IPS DF 6.9 (cell line): ENCODE data around the gene NADK.
"Not testable (repeated sequence)": the region's sequence is repeated elsewhere in the genome, so short reads cannot be mapped to it uniquely, and the experiment has no call there.

Experiments used
- DNase-seq: peaks from one replicate; pipeline ENCODE4 v3.0.0-alpha.2; 2013; ENCODE audit warnings: low read depth, low spot score
- H3K27ac ChIP-seq: one replicate; pipeline ENCODE4 v1.5.1; 2013; ENCODE audit warnings: low read length, control low read depth
- H3K27me3 ChIP-seq: 2 replicates; pipeline ENCODE4 v1.6.1; 2013; ENCODE audit warnings: mild to moderate bottlenecking, low read length; ENCODE audit not compliant: control insufficient read depth, insufficient read depth
- H3K36me3 ChIP-seq: 2 replicates; pipeline ENCODE4 v1.6.1; 2013; ENCODE audit warnings: low read length; ENCODE audit not compliant: control insufficient read depth, insufficient read depth
- H3K4me1 ChIP-seq: 2 replicates; pipeline ENCODE4 v1.6.1; 2013; ENCODE audit warnings: low read length; ENCODE audit not compliant: control insufficient read depth, insufficient read depth
- H3K4me3 ChIP-seq: 2 replicates; pipeline ENCODE4 v1.5.1; 2013; ENCODE audit warnings: mild to moderate bottlenecking, low read length
- H3K9me3 ChIP-seq: 2 replicates; pipeline ENCODE4 v1.6.1; 2013; ENCODE audit warnings: low read length, inconsistent platforms; ENCODE audit not compliant: control insufficient read depth, insufficient read depth
- WGBS: extraction: QIAGEN DNeasy Blood & Tissue Kit; methylation state at CpG from one replicate; pipeline ENCODE4 v1.1.7; 2013; ENCODE audit warnings: mixed read lengths, missing lambda C conversion rate; ENCODE audit not compliant: insufficient read length, insufficient coverage; 5-methylcytosine and 5-hydroxymethylcytosine counted together

Gene NADK

GRCh38 chr1:1726088-1726487, 52.2 kb downstream of the NADK start:
- not testable (repeated sequence) for H3K27ac ChIP-seq, H3K4me1 ChIP-seq, DNase-seq, H3K9me3 ChIP-seq, H3K27me3 ChIP-seq, H3K4me3 ChIP-seq, H3K36me3 ChIP-seq
- no CpG with 5 or more reads among the region's 17 CpGs for WGBS

GRCh38 chr1:1724035-1724864, 54.0 kb downstream of the NADK start, which contains the start of gene CDK11A:
Gene CDK11A (minus strand): TSS chr1:1724357. CDS start chr1:1722818, 1,539 bp downstream.
- WGBS = no CpG with 5 or more reads among the region's 78 CpGs
- peak; percentile 96 for DNase-seq
- peak within 1 kb of the TSS; percentile 84; the same call in 1 of the 2 replicates for H3K4me3 ChIP-seq

GRCh38 chr1:1721201-1721600, 57.1 kb downstream of the NADK start:
- Histone ChIP-seq H3K4me3 (no peak overlapping the region), H3K9me3 (no peaks in the 10 kb centered on the region), H3K4me1 (no peaks in the 10 kb centered on the region), H3K27ac (no peak overlapping the region), H3K36me3 (peaks cover 5% of the 10 kb centered on the region; the same call in 1 of the 2 replicates), H3K27me3 (no peaks in the 10 kb centered on the region)
- WGBS = no CpG with 5 or more reads among the region's 7 CpGs
- no peak for DNase-seq

More at GRCh38 chr1:1724035-1724864, 54.0 kb downstream of the NADK start, which contains the start of gene CDK11A:
- H3K4me1 ChIP-seq, H3K27ac ChIP-seq, H3K36me3 ChIP-seq, H3K9me3 ChIP-seq, H3K27me3 ChIP-seq: not testable (repeated sequence)

- H3K36me3 ChIP-seq, H3K4me3 ChIP-seq, H3K27ac ChIP-seq, H3K4me1 ChIP-seq, H3K27me3 ChIP-seq, H3K9me3 ChIP-seq, DNase-seq: not testable (repeated sequence)
- no CpG with 5 or more reads among the region's 18 CpGs for WGBS
Measured at GRCh38 chr1:1715109-1715883, 63.0 kb downstream of the NADK start.

- not testable (repeated sequence) for H3K4me3 ChIP-seq, H3K27ac ChIP-seq, H3K36me3 ChIP-seq, H3K27me3 ChIP-seq, H3K9me3 ChIP-seq, H3K4me1 ChIP-seq, DNase-seq
- WGBS = no CpG with 5 or more reads among the region's 20 CpGs
Measured at GRCh38 chr1:1707897-1708296, 70.4 kb downstream of the NADK start.

GRCh38 chr1:1707241-1707640, 71.0 kb downstream of the NADK start:
- not testable (repeated sequence) for DNase-seq, H3K9me3 ChIP-seq, H3K27me3 ChIP-seq, H3K4me3 ChIP-seq, H3K27ac ChIP-seq, H3K36me3 ChIP-seq, H3K4me1 ChIP-seq
- no CpG with 5 or more reads among the region's 23 CpGs for WGBS

- not testable (repeated sequence) for H3K36me3 ChIP-seq, H3K9me3 ChIP-seq, H3K27me3 ChIP-seq, H3K4me1 ChIP-seq, H3K4me3 ChIP-seq, DNase-seq, H3K27ac ChIP-seq
- WGBS = no CpG with 5 or more reads among the region's 10 CpGs
Measured at GRCh38 chr1:1705623-1706022, 72.6 kb downstream of the NADK start.

- not testable (repeated sequence) for H3K4me1 ChIP-seq, H3K36me3 ChIP-seq, H3K27me3 ChIP-seq, H3K9me3 ChIP-seq, H3K4me3 ChIP-seq, DNase-seq, H3K27ac ChIP-seq
- no CpG with 5 or more reads among the region's 27 CpGs for WGBS
Measured at GRCh38 chr1:1704284-1704957, 73.8 kb downstream of the NADK start.

GRCh38 chr1:1703796-1704195, 74.5 kb downstream of the NADK start:
- Histone ChIP-seq H3K9me3 (no peaks in the 10 kb centered on the region), H3K36me3 (peaks cover 10% of the 10 kb centered on the region; the same call in 1 of the 2 replicates), H3K4me3 (no peak overlapping the region), H3K27ac (no peak overlapping the region), H3K4me1 (no peaks in the 10 kb centered on the region), H3K27me3 (no peaks in the 10 kb centered on the region)
- no peak for DNase-seq
- no CpG with 5 or more reads among the region's 22 CpGs for WGBS

GRCh38 chr1:1702506-1702905, 75.8 kb downstream of the NADK start:
- H3K36me3 ChIP-seq, H3K9me3 ChIP-seq, DNase-seq, H3K27me3 ChIP-seq, H3K4me3 ChIP-seq, H3K4me1 ChIP-seq, H3K27ac ChIP-seq: not testable (repeated sequence)
- no CpG with 5 or more reads among the region's 18 CpGs for WGBS
